ENCODE data around the gene FXYD2.

The FXYD2 gene

GRCh38 chr11:117857734-117858414 is 33.3 kb upstream of the FXYD2 start:
- Histone ChIP-seq H3K27ac (ENCODE audit: low read length) (no peak overlapping the region), H3K4me3 (ENCODE audit: low read length in 2 of 2) (no peak overlapping the region), H3K9me3 (ENCODE audit: control insufficient read depth in 2 of 2, low read length in 2 of 2) (no peaks in the 10 kb centered on the region), H3K9ac (ENCODE audit: low read length in 2 of 2) (no peak overlapping the region), H3K4me1 (ENCODE audit: control insufficient read depth, insufficient read depth, low read length) (peaks cover 47% of the 10 kb centered on the region), H3K36me3 (ENCODE audit: control insufficient read depth in 2 of 2, insufficient read depth in 2 of 2, low read length in 2 of 2) (peaks cover 3 to 4% of the 10 kb centered on the region in 2 donors), H3K27me3 (ENCODE audit: control insufficient read depth in 1 of 2, insufficient read depth in 2 of 2, low read length in 2 of 2) (no peaks in the 10 kb centered on the region)

GRCh38 chr11:117855912-117856651 is 31.5 kb upstream of the FXYD2 start:
- H3K27ac ChIP-seq (ENCODE audit: low read length): no peak overlapping the region
- no peak overlapping the region for H3K4me3 ChIP-seq (ENCODE audit: low read length in 2 of 2)
- no peaks in the 10 kb centered on the region for H3K27me3 ChIP-seq (ENCODE audit: control insufficient read depth in 1 of 2, insufficient read depth in 2 of 2, low read length in 2 of 2)
- H3K9me3 ChIP-seq (ENCODE audit: control insufficient read depth in 2 of 2, low read length in 2 of 2): peaks cover 0 to 4% of the 10 kb centered on the region in 2 donors
- peaks cover 2 to 3% of the 10 kb centered on the region in 2 donors for H3K36me3 ChIP-seq (ENCODE audit: control insufficient read depth in 2 of 2, insufficient read depth in 2 of 2, low read length in 2 of 2)
- H3K9ac ChIP-seq (ENCODE audit: low read length in 2 of 2): no peak overlapping the region
- peaks cover 34% of the 10 kb centered on the region for H3K4me1 ChIP-seq (ENCODE audit: control insufficient read depth, insufficient read depth, low read length)

GRCh38 chr11:117855186-117855845 is 30.8 kb upstream of the FXYD2 start:
- H3K27me3 ChIP-seq (ENCODE audit: control insufficient read depth in 1 of 2, insufficient read depth in 2 of 2, low read length in 2 of 2): no peaks in the 10 kb centered on the region
- H3K4me3 ChIP-seq (ENCODE audit: low read length in 2 of 2): no peak overlapping the region
- no peak overlapping the region for H3K9ac ChIP-seq (ENCODE audit: low read length in 2 of 2)
- peaks cover 2 to 3% of the 10 kb centered on the region in 2 donors for H3K36me3 ChIP-seq (ENCODE audit: control insufficient read depth in 2 of 2, insufficient read depth in 2 of 2, low read length in 2 of 2)
- peaks cover 26% of the 10 kb centered on the region for H3K4me1 ChIP-seq (ENCODE audit: control insufficient read depth, insufficient read depth, low read length)
- H3K9me3 ChIP-seq (ENCODE audit: control insufficient read depth in 2 of 2, low read length in 2 of 2): peaks cover 0 to 4% of the 10 kb centered on the region in 2 donors
- H3K27ac ChIP-seq (ENCODE audit: low read length): no peak overlapping the region

GRCh38 chr11:117852309-117852708 is 27.8 kb upstream of the FXYD2 start:
- Histone ChIP-seq H3K4me3 (ENCODE audit: low read length in 2 of 2) (no peak overlapping the region), H3K4me1 (ENCODE audit: control insufficient read depth, insufficient read depth, low read length) (peaks cover 9% of the 10 kb centered on the region), H3K36me3 (ENCODE audit: control insufficient read depth in 2 of 2, insufficient read depth in 2 of 2, low read length in 2 of 2) (peaks cover 2 to 3% of the 10 kb centered on the region in 2 donors), H3K9ac (ENCODE audit: low read length in 2 of 2) (no peak overlapping the region), H3K27ac (ENCODE audit: low read length) (no peak overlapping the region), H3K27me3 (ENCODE audit: control insufficient read depth in 1 of 2, insufficient read depth in 2 of 2, low read length in 2 of 2) (no peaks in the 10 kb centered on the region), H3K9me3 (ENCODE audit: control insufficient read depth in 2 of 2, low read length in 2 of 2) (peaks cover 0 to 4% of the 10 kb centered on the region in 2 donors)

GRCh38 chr11:117851852-117852251 is 27.3 kb upstream of the FXYD2 start:
- peaks cover 9% of the 10 kb centered on the region for H3K4me1 ChIP-seq (ENCODE audit: control insufficient read depth, insufficient read depth, low read length)
- H3K27me3 ChIP-seq (ENCODE audit: control insufficient read depth in 1 of 2, insufficient read depth in 2 of 2, low read length in 2 of 2): no peaks in the 10 kb centered on the region
- H3K9me3 ChIP-seq (ENCODE audit: control insufficient read depth in 2 of 2, low read length in 2 of 2): peaks cover 0 to 4% of the 10 kb centered on the region in 2 donors
- H3K4me3 ChIP-seq (ENCODE audit: low read length in 2 of 2): no peak overlapping the region
- H3K36me3 ChIP-seq (ENCODE audit: control insufficient read depth in 2 of 2, insufficient read depth in 2 of 2, low read length in 2 of 2): peaks cover 2 to 3% of the 10 kb centered on the region in 2 donors
- no peak overlapping the region for H3K27ac ChIP-seq (ENCODE audit: low read length)
- H3K9ac ChIP-seq (ENCODE audit: low read length in 2 of 2): no peak overlapping the region

- H3K9ac ChIP-seq (ENCODE audit: low read length in 2 of 2): no peak overlapping the region
- peaks cover 2 to 3% of the 10 kb centered on the region in 2 donors for H3K36me3 ChIP-seq (ENCODE audit: control insufficient read depth in 2 of 2, insufficient read depth in 2 of 2, low read length in 2 of 2)
These were observed 26.6 kb upstream of the FXYD2 start for GRCh38 chr11:117851106-117851505.

DNA sequence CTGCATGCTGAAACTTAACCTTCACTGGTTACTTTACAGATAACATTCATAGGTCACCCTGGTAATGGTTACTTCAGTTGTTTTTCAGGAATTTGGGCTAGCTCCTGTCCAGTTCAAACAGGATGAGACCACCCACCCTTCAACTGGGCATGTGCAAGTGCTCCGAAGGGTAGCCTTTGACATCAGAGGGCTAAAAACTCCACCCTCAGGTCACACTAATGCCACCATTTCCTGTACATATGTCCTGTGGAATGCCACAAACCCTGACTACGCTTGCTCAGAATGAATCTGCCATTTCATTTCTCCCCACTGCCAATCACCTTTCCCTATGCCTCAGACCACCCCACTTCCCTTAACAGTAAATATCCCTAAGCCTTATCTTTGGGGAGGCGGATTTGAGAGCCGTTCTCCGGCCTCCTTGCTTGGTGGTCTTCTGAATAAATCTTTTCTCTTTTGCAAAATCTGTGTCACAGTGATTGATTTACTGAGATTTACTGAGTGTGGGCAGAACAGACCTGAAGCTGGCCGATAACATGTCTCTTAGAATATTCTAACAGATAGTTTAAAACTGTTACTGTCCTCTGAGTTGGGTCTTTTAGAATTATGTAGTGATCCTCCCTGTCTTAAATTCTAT is 25.4 kb upstream of the FXYD2 start:
- H3K27me3 ChIP-seq (ENCODE audit: control insufficient read depth in 1 of 2, insufficient read depth in 2 of 2, low read length in 2 of 2): no peaks in the 10 kb centered on the region
- H3K9me3 ChIP-seq (ENCODE audit: control insufficient read depth in 2 of 2, low read length in 2 of 2): peaks cover 0 to 4% of the 10 kb centered on the region in 2 donors
- peaks cover 1 to 3% of the 10 kb centered on the region in 2 donors for H3K36me3 ChIP-seq (ENCODE audit: control insufficient read depth in 2 of 2, insufficient read depth in 2 of 2, low read length in 2 of 2)
- no peak overlapping the region for H3K4me3 ChIP-seq (ENCODE audit: low read length in 2 of 2)
- no peak overlapping the region for H3K27ac ChIP-seq (ENCODE audit: low read length)
- peaks cover 9% of the 10 kb centered on the region for H3K4me1 ChIP-seq (ENCODE audit: control insufficient read depth, insufficient read depth, low read length)
- H3K9ac ChIP-seq (ENCODE audit: low read length in 2 of 2): no peak overlapping the region

More at GRCh38 chr11:117851106-117851505, 26.6 kb upstream of the FXYD2 start:
- H3K27me3 ChIP-seq (ENCODE audit: control insufficient read depth in 1 of 2, insufficient read depth in 2 of 2, low read length in 2 of 2): no peaks in the 10 kb centered on the region
- peak overlapping the region; percentile 7 for H3K27ac ChIP-seq (ENCODE audit: low read length)
- peaks cover 0 to 4% of the 10 kb centered on the region in 2 donors for H3K9me3 ChIP-seq (ENCODE audit: control insufficient read depth in 2 of 2, low read length in 2 of 2)
- H3K4me3 ChIP-seq (ENCODE audit: low read length in 2 of 2): no peak overlapping the region
- peaks cover 9% of the 10 kb centered on the region for H3K4me1 ChIP-seq (ENCODE audit: control insufficient read depth, insufficient read depth, low read length)

GRCh38 chr11:117843666-117844484 is 19.3 kb upstream of the FXYD2 start:
- Histone ChIP-seq H3K9me3 (ENCODE audit: control insufficient read depth in 2 of 2, low read length in 2 of 2) (no peaks in the 10 kb centered on the region), H3K4me1 (ENCODE audit: control insufficient read depth, insufficient read depth, low read length) (peaks cover 12% of the 10 kb centered on the region), H3K9ac (ENCODE audit: low read length in 2 of 2) (peak overlapping the region; percentile 31 to 36), H3K36me3 (ENCODE audit: control insufficient read depth in 2 of 2, insufficient read depth in 2 of 2, low read length in 2 of 2) (peaks cover 24 to 27% of the 10 kb centered on the region in 2 donors), H3K4me3 (ENCODE audit: low read length in 2 of 2) (no peak overlapping the region), H3K27me3 (ENCODE audit: control insufficient read depth in 1 of 2, insufficient read depth in 2 of 2, low read length in 2 of 2) (no peaks in the 10 kb centered on the region), H3K27ac (ENCODE audit: low read length) (no peak overlapping the region)

- H3K4me3 ChIP-seq (ENCODE audit: low read length in 2 of 2): no peak overlapping the region
- H3K36me3 ChIP-seq (ENCODE audit: control insufficient read depth in 2 of 2, insufficient read depth in 2 of 2, low read length in 2 of 2): peaks cover 27 to 36% of the 10 kb centered on the region in 2 donors
- peaks cover 12% of the 10 kb centered on the region for H3K4me1 ChIP-seq (ENCODE audit: control insufficient read depth, insufficient read depth, low read length)
- H3K9ac ChIP-seq (ENCODE audit: low read length in 2 of 2): no peak overlapping the region
- no peaks in the 10 kb centered on the region for H3K27me3 ChIP-seq (ENCODE audit: control insufficient read depth in 1 of 2, insufficient read depth in 2 of 2, low read length in 2 of 2)
- no peak overlapping the region for H3K27ac ChIP-seq (ENCODE audit: low read length)
- no peaks in the 10 kb centered on the region for H3K9me3 ChIP-seq (ENCODE audit: control insufficient read depth in 2 of 2, low read length in 2 of 2)
These were observed 17.8 kb upstream of the FXYD2 start for GRCh38 chr11:117842131-117842941.
